BJ (cell line): ENCODE data around the gene CIZ1. TPM values are rescaled to one million over a fixed set of nuclear protein-coding genes. Genes with fewer than 3 reads are reported as not detected.

Experiments used
- CTCF ChIA-PET: fragments of 350-600 bp; formaldehyde crosslinking; extraction: SDS; loops from one replicate; lab custom pipeline; 2021; ENCODE audit warnings: antibody characterized with exemption, inconsistent platforms; lab: Yijun Ruan, JAX
- POLR2A ChIA-PET: fragments of 300-600 bp; sonication (Branson Sonifier 250); formaldehyde crosslinking; extraction: SDS; loops from one replicate; lab custom pipeline; 2021; ENCODE audit warnings: antibody characterized with exemption; lab: Charles Lee
- DNase-seq: peaks from one replicate; pipeline ENCODE4 v3.0.0-alpha.2; 2011; ENCODE audit warnings: low read depth
- H3K27me3 ChIP-seq: 2 replicates; pipeline ENCODE4 v1.6.0; 2011; ENCODE audit warnings: low read length; ENCODE audit not compliant: control insufficient read depth, insufficient read depth
- H3K36me3 ChIP-seq: 2 replicates; pipeline ENCODE4 v1.5.1; 2011; ENCODE audit warnings: low read length; ENCODE audit not compliant: control insufficient read depth, insufficient read depth
- H3K4me3 ChIP-seq: 2 replicates; pipeline ENCODE4 v1.5.1; 2011; ENCODE audit warnings: low read depth, mild to moderate bottlenecking, control low read depth, low read length
- CTCF ChIP-seq: IDR thresholded peaks from 2 replicates; pipeline ENCODE4 v1.5.1; 2011; ENCODE audit warnings: low read depth, mild to moderate bottlenecking, control low read depth, inconsistent platforms, low read length, moderate library complexity; ENCODE audit not compliant: insufficient read depth
- polyA plus RNA-seq: library from polyadenylated mRNA; depleted of rRNA; stranded (reverse); fragments of >200 nt; gene quantifications from 2 replicates; pipeline ENCODE4 v1.2.3, GENCODE V29; 2011

Gene CIZ1
- polyA plus RNA-seq, 1 experiment: 36.0 TPM

GRCh38 chr9:128128836-128129590 lies 62.4 kb downstream of the CIZ1 start:
- H3K27me3 ChIP-seq: peaks cover 9% of the 10 kb centered on the region
- ChIA-PET POLR2A (interaction anchor here (0.6 kb wide), 2 partner anchors 70 to 153 kb away, joined by 4 to 6 read pairs; no protein-coding TSS in a partner anchor), CTCF (interaction anchor here (0.9 to 6.1 kb wide), 10 partner anchors 12 to 187 kb away, joined by 3 to 56 read pairs (median 3); no protein-coding TSS in a partner anchor)
- no peak for DNase-seq
- no peak for TF ChIP-seq CTCF
- peak overlapping the region; percentile 90 for H3K4me3 ChIP-seq
- no peaks in the 10 kb centered on the region for H3K36me3 ChIP-seq

- CTCF ChIA-PET: interaction anchor here (0.9 to 6.1 kb wide), 7 partner anchors 11 to 186 kb away, joined by 3 to 56 read pairs (median 4); no protein-coding TSS in a partner anchor
- Histone ChIP-seq H3K4me3 (peak overlapping the region; percentile 90), H3K27me3 (peaks cover 8% of the 10 kb centered on the region), H3K36me3 (no peaks in the 10 kb centered on the region)
- POLR2A ChIA-PET: interaction anchor here (0.6 kb wide), 2 partner anchors 71 to 154 kb away, joined by 4 to 6 read pairs; no protein-coding TSS in a partner anchor
- no peak for TF ChIP-seq CTCF
- DNase-seq: peak; percentile 38
Measured at GRCh38 chr9:128127990-128128835, 63.2 kb downstream of the CIZ1 start.

GRCh38 chr9:128127568-128127989 lies 63.8 kb downstream of the CIZ1 start, which contains the start of gene PTGES2:
Gene PTGES2 (minus strand): TSS chr9:128127729. CDS start chr9:128127717, 12 bp downstream.
- CTCF ChIA-PET: interaction anchor here (2.9 to 6.1 kb wide), 2 partner anchors 11 to 18 kb away, joined by 8 to 56 read pairs; no protein-coding TSS in a partner anchor
- TF ChIP-seq CTCF: no peak
- Histone ChIP-seq H3K4me3 (peak within 1 kb of the TSS; percentile 90), H3K36me3 (peaks cover 3% of the 10 kb centered on the region), H3K27me3 (peaks cover 6% of the 10 kb centered on the region)
- POLR2A ChIA-PET: no interaction called here
- peak; percentile 8 for DNase-seq

GRCh38 chr9:128125580-128126354 lies 65.6 kb downstream of the CIZ1 start:
- CTCF ChIA-PET: interaction anchor here (0.6 to 6.1 kb wide), 13 partner anchors 9 to 192 kb away, joined by 3 to 56 read pairs (median 4); no protein-coding TSS in a partner anchor
- POLR2A ChIA-PET: no interaction called here

More at GRCh38 chr9:128125580-128126354, 65.6 kb downstream of the CIZ1 start:
- no peak for DNase-seq
- H3K27me3 ChIP-seq: no peaks in the 10 kb centered on the region; the same call in 1 of the 2 replicates
- TF ChIP-seq CTCF: no peak
- no peak overlapping the region for H3K4me3 ChIP-seq
- peaks cover 12% of the 10 kb centered on the region for H3K36me3 ChIP-seq
